GM12892 (cell line): ENCODE measurements around the gene TREX2.

ENCODE experiments used
- POLR2A ChIP-seq: IDR thresholded peaks from 2 replicates; pipeline ENCODE4 v1.6.1; 2011; ENCODE audit warnings: low read depth, low read length, control low read depth
- POLR2AphosphoS5 ChIP-seq: IDR thresholded peaks from 2 replicates; pipeline ENCODE4 v1.6.1; 2011; ENCODE audit warnings: low read depth, low read length, control low read depth
- TAF1 ChIP-seq: IDR thresholded peaks from 2 replicates; pipeline ENCODE4 v1.6.1; 2011; ENCODE audit warnings: low read depth, mild to moderate bottlenecking, control low read depth, low read length, borderline replicate concordance

DNA sequence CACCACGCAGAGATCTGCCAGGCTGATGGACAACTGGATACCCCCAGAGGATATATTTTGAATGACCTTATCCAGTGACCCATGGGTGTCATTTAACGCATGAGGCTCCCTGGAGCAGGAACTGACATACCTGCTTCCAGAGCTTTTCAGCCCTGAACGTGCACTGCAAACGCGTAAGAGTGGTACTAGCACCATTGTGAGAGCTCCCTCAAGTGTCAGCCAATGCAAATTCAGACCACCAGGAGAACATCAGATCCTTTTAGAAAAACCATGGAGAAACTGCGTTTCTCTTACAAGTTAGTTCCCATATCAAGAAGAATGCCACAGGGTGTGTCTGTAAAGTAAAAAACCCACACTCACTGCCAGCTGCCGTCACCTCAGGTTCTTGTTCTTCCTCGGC is 7.3 kb downstream of the TREX2 start:
- TF ChIP-seq TAF1, result no peak
- no peak for TF ChIP-seq POLR2AphosphoS5
- TF ChIP-seq POLR2A, result no peak
